NCI-H2107 (cell line): ENCODE measurements around the gene MTF1.

Experiments
- DNase-seq: peaks from one replicate; lab custom pipeline; 2025; lab: John Stamatoyannopoulos, UW

Gene MTF1

DNA sequence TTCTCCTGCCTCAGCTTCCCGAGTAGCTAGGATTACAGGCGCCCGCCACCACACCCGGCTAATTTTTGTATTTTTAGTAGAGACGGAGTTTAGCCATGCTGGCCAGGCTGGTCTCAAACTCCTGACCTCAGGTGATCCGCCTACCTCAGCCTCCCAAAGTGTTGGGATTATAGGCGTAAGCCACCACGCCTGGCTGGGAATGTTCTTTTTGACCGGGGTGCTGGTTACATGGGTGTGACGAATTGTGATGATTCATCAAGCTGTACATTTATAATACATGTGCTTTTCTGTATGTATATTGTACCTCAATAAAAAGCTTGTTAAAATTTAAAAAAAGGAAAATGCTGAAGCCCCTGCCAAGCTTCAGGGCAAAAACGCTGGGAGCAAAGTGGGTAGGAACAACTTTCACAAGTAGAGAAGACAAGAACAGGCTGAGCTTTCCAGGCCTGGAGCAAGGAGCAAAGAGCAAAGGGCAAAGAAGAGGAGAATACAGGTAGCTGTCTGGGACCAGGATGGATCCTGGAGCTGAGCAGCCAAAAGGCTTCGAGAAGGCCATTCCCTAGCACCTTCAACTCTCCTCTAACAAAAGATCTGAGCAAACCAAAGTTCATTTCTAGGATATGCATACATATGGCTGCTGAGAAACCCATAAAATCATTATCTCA, 30.9 kb downstream of the MTF1 start:
- no peak for DNase-seq

DNA sequence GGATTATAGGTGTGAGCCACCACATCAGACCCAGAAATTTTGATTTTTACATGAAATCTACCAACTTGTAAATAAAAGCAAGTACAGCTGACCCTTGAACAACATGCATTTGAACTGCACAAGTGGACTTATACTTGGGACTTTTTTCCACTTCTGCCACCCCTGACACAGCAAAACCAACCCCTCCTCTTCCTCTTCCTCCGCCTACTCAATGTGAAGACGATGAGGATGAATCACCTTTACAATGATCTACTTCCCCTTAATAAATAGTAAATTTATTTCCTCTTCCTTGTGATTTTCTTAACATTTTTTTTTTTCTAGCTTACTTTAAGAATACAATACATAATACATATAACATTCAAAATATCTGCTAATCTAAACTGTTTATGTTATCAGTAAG, 33.9 kb downstream of the MTF1 start:
- no peak for DNase-seq

DNA sequence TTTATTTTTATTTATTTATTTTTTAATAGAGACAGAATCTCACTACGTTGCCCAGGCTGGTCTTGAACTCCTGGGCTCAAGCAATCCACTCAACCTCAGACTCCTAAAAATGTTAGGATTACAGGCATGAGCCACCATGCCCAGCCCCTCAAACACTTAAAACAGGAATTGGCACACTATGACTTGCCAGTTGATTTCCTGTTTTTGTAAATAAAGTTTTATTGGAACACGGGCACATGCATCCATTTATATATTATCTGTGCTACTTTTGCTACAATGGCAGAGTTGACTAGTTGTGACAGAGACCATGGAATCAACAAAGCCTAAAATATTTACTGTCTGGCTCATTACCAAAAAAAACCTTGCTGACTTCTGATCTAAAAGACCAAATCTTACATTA, 35.4 kb downstream of the MTF1 start:
- no peak for DNase-seq

DNA sequence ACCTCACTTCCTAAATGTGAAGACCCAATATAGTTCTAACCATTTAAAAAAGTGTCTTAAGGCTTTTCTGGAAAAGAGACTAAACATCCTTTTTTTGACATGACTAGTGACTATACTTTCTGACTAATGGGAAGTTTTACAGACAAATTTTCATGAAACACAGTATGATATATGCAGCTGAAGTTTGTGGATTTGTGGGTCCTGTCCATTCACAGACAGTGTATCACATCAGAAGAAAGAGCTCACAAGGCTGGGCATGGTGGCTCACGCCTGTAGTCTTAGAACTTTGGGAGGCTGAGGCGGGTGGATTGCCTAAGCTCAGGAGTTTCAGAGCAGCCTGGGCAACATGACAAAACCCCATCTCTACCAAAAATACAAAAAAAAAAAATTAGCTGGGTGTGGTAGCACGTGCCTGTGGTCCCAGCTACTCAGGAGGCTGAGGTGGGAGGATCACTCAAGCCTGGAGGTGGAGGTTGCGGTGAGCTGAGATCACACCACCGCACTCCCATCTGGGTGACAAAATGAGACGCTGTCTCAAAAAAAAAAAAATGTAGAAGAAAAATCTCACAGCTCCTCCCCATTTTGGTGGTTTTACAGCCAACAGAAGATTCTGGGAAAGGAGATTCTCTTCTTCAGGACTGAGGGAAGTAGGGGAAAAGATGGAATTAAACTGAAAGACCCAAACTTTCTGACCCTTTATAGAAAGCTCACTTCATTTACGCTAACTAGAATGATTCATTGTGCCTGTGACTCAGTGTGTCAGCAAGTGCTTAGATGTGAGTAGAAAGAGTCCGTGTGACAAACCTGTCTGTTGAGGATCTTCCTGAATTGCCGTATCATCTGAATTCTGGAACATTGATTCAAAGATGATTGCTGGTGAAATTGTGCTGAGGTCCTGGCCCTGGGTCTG, 36.2 kb downstream of the MTF1 start:
- DNase-seq = no peak

DNA sequence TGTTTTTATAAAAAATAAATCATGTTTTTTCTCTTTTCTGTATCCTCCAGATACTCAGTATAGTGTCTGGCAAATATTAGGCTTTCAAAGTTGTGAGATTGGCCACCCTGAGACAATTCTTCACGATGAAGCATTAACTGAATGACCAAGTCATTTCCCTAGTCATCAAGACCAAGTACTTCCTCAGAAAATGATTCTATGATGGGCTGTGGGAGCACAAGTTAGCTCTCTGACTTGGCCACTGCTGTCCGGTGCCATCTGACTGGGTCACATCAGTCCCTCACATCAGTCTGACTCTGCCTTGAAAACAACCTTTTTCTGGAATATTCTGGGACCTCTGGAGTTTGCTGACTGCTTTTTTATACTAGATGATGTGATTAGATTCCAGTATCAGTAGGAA, 37.9 kb downstream of the MTF1 start:
- DNase-seq = no peak

DNA sequence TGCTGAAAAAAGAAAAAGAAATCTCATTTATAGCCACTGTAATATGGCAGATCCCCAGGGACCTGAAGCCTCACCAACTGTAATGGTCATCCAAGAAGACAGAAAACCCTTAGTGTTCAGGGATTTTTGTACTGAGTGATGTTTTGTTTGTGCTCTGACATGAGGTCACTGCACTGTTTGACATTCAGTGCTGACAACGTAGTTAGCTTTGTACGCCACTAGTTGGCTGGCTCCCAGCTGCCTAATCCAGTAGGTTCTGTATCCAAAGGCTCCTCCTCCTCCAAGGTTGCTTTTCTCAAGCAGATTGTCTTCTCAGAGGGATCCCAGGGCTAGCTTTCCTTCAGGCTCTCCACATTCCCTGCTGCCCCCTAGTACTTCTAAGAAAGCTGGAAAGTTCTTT, 41.9 kb downstream of the MTF1 start:
- DNase-seq = no peak

DNA sequence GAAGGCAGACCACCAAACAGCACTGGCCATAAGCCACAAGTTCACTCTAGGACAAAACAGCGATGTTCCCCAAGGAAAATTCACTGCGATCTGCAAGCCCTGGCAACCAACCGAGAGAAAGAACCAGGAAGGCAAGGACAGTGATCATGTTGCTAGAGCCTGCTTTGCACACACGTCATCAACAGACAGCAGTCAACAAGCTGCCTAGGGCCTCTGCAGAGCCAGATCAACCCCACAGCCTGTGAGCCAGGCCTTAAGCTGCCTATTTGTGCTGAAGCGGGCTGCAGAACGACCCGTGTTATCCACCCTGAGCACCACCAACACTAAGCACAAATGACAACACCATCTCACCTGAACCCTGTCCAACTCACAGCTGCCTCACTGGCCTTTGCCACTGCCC, 45.1 kb downstream of the MTF1 start:
- no peak for DNase-seq

DNA sequence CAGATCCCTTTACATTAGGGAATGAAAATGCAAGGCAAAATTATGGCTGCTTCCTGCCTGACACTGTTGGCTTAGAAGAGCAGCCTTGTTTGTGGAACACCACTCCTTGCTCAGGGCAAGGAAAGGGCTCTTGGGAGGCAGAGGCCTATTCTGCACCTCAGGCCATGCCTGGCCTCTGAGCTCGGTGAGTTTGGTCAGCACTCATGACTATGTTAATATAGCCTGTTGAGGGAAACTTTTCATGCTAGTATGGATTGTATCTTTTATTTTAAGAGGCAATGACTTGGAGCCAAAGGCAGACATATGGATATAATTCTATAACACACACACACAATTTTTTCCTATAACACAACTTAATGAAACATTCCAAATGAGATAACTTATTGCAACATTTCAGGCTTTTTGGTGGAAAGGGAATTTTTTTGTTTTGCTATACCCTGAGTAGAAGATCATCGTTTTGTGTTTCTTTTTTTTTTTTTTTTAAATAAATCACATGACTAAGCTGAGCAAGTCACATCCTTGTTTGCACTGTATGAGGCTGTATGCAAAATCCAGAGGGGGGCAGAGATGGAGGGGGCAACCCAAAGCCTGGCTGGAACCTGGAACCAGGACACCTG, 45.8 kb downstream of the MTF1 start:
- no peak for DNase-seq

DNA sequence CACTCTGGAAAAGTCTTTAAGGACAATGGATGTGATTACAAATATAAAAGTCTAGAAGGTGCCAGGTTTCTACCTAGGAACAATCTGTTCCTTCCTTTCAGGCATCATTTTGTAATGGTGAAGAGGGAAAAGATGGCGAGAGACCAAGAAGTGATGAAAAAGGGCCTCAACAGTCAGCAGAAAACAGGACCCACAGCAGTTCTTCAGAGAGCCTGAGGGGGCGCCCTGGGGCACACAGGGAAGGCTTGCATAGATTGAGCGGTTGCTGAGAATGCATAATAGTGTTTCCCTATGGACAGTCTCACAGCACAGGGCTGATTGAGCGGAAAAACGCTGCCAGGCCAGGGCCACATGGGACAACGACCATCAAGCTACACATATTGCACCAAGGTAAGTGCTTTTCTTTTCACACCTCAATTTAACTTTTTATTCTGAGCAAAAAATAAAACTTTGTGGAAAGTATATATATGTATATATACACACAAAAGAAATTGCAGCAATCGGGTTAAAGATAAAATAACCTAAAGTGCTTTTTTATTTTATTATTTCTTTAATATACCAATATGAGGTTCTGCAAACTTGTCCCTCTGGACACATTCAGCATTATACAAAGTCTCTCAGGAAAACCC, 48.3 kb downstream of the MTF1 start:
- DNase-seq = peak; percentile 32

DNA sequence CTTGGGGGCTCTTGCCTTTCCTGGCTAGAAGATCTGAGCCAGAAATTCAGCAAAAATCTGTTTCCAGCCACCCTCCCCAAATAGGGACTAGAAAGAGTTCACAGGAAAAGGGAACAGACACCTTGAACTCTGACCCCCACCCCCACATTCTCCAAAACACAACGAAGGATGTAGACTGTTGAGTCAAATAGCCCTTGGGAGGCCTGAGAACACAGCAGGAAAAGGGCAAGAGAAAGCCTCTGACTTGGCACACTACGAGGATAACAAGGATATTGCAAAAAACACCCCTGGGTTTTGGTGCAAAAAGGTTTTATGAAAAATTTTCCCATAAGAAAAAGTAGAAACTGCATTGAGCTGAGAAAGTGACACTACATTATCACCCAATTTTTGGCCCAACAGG, 49.5 kb downstream of the MTF1 start:
- no peak for DNase-seq

DNA sequence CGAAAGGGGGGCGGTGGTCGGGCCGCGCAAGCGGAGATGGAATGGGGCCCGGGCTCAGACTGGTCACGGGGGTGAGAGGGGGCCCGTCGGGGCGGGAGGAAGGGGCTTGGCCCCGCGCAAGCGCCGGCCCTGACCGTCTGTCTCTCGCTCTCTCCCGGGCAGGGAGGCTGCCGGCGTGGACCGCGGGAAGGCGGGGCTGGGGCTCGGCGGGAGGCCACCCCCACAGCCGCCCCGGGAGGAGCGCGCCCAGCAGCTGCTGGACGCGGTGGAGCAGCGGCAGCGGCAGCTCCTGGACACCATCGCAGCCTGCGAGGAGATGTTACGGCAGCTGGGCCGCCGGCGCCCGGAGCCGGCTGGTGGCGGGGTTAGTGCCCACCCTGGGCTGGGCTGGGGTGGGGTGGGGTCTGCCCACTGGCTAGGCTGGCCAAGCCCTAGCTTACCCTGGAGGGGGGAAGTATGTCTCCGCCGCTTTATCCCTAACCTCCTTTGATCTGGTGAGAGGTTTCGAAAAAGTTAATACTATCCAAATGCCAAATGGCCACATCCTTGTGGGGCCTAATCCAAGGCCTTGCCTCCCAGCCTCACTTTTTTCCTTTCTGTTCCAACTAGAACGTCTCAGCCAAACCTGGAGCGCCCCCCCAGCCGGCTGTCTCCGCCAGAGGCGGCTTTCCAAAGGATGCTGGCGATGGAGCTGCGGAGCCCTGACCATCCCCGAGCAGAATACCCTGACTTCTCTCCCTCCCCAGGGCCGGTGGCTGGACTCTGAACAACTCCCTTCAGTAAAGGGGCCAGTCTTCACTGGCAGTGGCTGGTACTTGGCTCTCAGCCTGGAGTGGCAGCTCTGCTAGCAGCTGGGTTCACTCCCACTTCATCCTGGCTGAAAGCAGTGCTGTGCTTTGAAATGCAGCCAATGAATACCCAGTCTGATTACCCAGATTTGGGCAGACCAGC, 50.7 kb downstream of the MTF1 start:
- DNase-seq = peak; percentile 42

DNA sequence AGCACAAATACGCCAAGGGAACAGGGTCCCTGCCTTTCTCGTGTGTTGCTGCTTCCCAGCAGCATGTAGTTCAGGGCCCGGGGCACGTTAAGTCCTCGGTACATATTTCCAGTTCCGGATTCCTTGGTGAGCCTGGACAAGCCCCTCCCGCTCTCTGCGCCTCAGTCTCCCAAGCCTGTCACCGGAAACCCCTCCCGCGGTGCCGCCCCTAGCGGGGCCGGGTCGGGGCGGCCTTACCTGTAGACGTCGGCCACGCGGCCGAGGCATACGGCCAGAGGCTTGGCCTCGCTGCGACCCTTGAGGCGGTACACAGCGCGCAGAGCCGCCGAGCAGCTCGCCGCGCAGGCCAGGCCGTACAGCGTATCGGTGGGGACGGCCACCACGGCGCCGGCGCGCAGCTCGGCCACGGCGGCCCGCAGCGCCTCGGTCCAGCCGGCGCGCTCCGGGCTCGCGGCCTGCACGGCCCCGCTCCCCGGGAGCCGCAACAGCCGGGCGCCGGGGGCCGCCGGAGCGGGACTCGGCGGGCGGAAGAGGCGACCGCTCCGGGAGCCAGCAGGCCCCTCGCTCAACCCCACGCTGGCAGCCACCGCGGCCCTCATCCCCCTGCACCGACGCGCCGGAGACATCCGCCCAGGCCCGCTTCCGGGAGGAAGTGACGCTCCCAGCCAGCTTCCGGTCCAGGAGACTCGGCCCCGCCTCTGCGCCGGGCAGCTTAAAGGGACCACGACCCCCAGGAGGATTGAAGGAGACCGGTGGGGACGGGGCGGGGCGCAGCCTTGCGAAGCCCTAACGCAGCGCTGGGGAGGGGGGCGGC, 51.6 kb downstream of the MTF1 start, which contains the start of the genes C1orf122 and YRDC:
C1orf122 (plus strand) TSS at position 236 of the 814 bp plus-strand sequence. CDS start 615 bp downstream, outside the sequence.
YRDC (minus strand) TSS at position 654 of the 814 bp plus-strand sequence; CDS start at position 626, 28 bp downstream.
- peak; percentile 94 for DNase-seq

DNA sequence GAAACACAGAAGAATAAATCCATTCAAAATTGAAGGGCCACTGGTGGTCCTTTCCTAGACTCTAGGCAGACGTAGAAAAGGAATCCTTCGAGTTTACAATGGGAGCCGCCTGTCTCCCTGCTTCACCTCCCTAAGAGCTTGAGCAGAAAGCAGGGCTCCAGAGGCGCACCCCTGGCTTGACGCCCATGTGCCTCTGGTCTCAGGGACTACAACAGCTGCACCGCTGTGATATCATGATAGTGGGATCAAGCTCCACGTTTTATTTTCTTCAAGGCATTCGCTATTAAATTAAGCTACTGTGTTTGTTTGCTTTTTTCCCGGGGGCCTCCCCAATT, 52.2 kb downstream of the MTF1 start:
- no peak for DNase-seq

DNA sequence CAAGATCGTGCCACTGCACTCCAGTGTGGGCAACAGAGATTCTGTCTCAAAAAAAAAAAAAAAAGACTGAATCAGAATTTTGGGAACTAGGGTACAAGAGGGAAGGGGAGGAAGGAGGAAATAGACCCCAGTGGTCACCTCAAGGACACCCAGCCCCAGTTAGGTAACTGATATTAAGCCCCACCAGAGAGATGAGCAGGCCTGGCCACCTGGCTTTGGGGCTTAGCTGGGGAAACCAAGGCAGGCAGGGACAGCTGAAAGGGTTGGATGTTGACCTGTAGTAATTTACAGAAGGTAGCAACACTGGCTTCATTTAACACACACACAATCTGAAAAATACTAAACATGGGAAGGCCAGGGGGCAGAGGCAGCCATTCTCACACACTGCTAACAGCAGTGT, 57.0 kb downstream of the MTF1 start:
- DNase-seq = no peak

DNA sequence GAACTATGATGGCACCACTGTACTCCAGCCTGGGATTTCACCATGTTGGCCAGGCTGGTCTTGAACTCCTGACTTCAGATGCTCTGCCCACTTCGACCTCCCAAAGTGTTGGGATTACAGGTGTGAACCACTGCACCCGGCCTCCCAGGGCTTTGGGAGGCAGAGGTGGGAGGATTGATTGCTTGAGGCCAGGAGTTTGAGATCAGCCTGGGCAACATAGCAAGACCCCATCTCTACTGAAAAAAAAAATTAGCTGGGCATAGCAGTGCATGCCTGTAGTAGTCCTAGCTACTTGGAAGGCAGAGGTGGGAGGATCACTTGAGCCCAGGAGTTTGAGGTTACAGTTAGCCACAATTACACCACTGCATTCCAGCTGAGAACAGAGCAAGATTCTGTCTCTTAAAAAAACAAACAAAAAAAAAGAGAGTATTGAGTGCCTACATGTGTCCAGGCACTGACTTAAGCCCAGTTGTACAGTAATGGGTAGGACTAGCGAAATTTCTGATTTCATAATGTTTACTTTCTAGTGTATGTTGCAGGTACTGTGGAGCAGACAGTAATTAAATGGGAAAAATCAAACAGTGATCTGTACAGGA, 61.5 kb downstream of the MTF1 start:
- DNase-seq = no peak

DNA sequence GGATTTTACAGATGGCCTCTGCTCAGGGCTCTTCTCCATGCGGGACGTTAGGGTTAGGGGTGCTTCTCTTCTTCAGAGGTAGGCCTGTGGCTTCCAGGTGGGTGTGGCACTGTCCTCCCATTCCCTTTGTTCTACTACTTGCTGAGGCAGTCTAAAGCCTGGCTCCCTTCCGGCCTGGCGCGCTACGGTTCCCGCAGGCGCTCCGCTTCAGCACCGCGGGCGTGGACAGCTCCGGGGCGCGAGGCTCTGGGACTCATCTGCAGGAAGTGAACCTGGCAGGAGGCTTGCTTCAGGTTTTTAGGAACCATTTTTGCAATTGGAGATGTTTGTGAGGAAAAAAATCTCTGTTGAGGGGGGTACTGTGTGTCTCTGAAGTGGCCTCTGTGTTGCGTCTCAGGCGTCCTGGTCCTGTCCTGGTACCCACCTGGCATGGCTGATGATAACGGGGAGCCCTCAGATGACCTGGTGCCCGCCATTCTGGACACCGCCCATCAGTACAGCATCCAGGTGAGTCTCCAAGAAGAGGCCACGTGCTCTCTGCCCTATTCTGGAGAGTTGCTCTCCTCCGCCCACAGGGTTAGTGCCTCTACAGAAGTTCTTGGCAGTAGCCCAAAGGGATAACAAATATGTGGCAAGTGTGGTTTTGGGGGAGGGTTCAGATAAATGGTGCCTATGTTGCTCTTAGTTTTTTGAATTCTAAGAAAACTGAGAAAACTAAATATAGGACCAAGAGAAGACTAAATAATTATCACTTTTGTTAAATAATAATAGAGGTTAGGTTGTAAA, 63.9 kb downstream of the MTF1 start:
- DNase-seq = no peak

DNA sequence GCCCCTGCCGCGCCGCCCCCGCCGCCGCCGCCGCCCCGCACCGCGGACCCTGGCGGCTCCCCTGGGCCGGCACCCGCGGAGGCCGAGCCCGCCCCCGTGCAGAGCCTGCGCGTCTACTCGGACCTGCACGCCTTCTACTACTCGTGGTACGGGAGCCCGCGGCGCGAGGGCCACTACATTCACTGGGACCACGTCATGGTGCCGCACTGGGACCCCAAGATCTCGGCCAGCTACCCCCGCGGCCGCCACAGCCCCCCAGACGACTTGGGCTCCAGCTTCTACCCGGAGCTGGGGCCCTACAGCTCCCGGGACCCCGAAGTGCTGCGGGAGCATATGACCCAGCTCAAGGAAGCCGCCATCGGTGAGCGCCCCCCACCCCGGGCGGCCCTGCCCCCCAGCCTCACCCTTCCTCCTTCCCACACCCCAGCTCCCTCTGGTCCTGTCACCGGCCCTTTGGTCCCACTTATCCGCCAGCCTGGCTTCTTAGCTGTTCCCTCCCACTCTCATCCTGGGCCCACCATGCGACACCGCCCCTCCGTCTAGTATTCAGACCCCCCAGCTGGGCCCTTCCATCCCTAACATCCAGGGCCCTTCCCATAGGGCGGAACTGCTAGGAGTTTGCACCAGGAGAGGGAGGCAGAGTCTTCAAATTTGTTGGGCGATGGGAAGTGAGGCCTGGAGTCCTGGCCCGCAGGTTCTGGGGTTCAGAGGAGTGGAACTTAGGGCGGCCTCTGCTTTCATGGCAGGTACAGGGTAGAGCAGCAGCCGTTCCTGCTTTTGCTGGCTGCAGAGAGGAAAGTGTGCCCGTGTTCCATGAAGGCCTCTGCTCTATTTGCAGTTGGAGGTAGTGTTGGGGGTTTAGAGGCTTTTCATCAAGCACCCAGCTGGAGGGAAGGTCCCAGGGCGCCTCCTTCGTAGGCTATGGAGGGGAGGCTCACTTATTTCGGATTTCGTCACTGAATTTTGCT, 64.7 kb downstream of the MTF1 start:
- no peak for DNase-seq

DNA sequence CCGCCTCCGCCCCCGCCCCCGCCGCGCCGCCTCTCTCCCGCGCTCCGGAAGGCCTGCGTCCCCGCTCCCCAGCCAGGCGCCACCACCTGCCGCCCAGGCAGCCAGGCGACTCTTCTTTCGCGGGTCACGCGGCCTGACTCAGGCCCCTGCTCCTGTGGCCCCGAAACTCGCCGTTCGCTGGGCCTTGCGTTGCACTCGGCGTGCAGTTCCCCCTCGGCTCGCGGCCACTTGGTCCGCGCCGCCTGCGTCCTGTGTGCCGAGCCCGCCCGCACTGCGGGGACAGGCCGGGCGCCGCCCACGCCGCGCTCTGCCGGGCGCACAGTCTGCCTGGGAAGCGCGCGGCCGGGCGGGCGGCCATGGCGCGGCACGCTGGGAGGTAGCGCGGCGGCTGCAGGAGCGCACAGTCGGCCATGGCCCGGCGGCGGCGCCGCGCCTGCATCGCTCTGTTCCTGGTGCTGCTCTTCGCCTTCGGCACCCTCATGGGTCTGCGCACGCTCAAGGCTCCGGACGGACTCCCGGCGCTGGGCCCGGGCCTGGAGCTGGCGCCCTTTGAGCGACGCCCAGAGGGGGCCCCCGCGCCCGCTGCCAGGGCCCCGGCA, 65.5 kb downstream of the MTF1 start, which contains the start of gene MANEAL:
MANEAL (plus strand) TSS at position 75 of the 599 bp plus-strand sequence; CDS start at position 411, 336 bp downstream.
- DNase-seq = no peak
